GM18868 (cell line): ENCODE measurements around the gene TPGS2.
"Not testable (repeated sequence)": the region's sequence is repeated elsewhere in the genome, so short reads cannot be mapped to it uniquely, and the experiment has no call there.

Source experiments
- ATAC-seq: cut with Tn5 transposase; IDR thresholded peaks from one replicate; pipeline ENCODE4 v1.9.1; 2021; ENCODE audit warnings: mild to moderate bottlenecking, moderate library complexity; ENCODE audit not compliant: unreplicated experiment

TPGS2 gene, protein sequence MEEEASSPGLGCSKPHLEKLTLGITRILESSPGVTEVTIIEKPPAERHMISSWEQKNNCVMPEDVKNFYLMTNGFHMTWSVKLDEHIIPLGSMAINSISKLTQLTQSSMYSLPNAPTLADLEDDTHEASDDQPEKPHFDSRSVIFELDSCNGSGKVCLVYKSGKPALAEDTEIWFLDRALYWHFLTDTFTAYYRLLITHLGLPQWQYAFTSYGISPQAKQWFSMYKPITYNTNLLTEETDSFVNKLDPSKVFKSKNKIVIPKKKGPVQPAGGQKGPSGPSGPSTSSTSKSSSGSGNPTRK

DNA sequence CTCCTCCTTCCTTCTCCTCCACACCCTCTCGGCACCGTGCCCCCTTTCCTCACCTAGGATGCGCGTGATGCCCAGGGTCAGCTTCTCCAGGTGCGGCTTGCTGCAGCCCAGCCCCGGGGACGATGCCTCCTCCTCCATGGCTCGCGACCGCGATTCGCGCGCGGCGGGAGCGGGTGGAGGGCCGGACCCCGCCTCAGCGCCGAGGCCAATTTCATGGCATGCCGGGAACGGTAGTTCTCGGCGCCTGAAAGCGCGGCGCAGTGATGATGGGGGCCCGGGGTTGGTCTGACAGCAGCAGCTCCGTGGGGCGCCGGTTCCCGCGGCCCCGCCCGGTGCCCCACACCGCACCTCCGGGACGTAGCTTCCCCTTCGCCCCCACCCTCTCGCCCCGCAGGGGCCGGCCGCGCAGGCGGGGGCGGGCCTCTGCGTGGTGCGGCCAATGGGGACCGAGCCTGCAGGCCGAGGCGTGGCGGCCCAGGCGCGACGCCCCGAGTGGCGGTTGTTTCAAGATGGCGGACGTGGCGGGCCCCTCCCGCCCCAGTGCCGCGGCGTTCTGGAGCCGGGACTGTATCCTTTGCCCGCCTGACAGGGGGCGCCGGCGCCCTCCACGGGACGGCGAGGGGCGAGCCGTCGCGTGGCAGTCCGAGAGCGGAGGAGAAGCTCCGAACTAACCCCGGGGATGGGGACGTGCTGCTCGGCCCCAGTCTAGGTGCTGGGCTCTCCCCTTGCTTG is at the start of gene TPGS2, which contains the start of gene KIAA1328:
Gene TPGS2, minus strand, starts transcription at position 373 of the 732 bp plus-strand sequence. Its CDS starts 235 bp downstream, at position 138.
Gene KIAA1328, plus strand, starts transcription at position 498 of the 732 bp plus-strand sequence. Its CDS starts 12 bp downstream, at position 510.
- peak; percentile 93 for ATAC-seq

DNA sequence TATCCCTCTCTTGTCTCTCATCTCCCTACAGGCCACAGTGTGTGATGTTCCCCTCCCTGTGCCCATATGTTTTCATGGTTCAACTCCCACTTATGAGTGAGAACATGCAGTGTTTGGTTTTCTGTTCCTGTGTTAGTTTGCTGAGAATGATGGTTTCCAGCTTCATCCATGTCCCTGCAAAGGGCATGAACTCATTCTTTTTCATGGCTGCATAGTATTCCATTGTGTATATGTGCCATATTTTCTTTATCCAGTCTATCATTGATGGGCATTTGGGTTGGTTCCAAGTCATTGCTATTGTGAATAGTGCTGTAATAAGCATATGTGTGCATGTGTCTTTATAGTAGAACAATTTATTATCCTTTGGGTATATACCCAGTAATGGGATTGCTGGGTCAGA is 45.0 kb upstream of the TPGS2 start:
- ATAC-seq: not testable (repeated sequence)

DNA sequence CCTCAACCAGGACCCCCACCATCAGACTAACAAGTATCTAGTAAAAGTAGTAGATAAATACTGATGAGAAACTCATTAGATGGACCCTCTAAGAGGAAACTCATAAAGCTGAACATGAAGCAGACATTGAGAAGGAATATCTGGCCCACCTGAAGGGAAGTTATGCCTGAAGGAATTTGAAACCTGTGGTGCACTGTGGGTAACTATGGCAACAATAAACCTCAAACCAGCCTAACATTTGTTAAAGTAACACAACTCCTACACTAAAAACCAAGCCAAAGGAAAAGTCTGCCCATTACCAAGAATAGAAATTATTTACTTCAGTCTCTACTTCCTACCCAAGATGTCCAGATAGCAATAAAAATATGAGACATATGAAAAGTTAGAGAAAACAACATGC is 43.5 kb upstream of the TPGS2 start:
- ATAC-seq: no peak

DNA sequence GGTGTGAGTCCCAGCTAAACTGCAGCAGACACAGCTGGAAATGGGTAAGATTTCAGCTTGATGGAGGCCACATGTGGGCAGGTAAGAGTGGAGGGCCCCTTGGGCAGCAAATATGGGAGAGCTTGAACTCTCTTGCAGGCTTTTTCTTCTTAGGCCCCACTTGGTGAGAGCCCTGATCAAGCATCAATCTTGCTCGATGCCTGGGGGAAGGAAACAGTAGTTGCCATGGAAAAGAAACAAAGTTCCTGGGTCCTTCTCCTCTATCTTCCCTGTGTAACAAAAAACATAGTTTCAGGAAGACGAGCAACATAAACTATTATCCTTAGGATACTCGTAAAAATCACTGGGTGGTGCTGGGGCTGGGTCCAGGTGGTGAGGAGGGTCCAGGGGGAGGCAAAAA is 43.0 kb upstream of the TPGS2 start:
- no peak for ATAC-seq

DNA sequence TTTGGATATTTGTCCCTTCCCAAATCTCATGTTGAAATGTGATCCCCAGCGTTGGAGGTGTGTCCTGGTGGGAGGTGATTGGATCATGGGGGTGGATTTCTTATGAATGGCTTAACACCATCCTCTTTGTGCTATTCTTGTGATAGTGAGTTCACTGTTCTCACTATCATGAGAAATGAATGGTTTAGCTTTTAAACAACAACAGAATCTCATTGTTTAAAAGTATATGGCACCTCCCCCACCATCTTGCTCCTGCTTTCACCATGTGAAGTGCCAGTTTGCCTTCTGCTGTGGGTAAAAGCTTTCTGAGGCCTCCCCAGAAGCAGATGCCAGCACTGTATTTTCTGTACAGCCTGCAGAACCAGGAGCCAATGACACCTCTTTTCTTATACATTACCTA is 38.3 kb upstream of the TPGS2 start:
- ATAC-seq: no peak

DNA sequence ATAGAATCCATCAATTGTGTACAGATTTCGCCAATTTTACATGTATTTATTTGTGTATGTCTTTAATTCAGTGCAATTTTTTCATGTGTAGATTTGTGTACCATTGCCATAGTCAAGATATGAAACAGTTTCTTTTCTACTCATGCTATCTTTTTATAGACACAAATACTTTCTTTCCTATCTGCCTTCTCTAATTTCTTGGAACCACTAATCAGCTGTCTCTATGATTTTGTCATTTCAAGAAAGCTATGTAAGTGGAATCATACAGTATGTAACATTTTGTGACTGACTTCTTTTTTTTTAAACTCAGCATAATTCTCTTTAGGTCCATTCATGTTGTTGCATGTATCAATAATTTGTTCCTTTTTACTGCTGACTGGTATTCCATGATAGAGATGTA is 33.4 kb upstream of the TPGS2 start:
- no peak for ATAC-seq

DNA sequence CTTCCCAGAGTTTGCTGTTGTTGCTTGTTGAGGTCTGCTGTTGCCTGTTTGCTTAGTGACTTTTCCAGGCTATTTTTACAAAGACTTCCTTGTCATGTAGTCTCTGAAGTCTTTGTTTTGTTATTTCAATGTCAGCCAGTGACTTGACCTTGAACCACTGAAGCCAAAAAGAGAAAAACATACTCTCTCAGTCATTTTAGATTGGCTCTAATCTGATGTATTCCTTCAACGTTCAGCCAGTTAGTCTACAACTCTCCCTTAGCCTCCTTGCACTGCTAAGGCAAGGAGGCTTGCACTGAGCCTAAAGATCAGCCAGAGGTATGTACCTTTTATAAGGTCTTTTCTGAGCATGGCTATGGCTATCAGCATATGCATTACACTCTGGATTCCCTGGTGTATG is 28.0 kb upstream of the TPGS2 start:
- no peak for ATAC-seq

DNA sequence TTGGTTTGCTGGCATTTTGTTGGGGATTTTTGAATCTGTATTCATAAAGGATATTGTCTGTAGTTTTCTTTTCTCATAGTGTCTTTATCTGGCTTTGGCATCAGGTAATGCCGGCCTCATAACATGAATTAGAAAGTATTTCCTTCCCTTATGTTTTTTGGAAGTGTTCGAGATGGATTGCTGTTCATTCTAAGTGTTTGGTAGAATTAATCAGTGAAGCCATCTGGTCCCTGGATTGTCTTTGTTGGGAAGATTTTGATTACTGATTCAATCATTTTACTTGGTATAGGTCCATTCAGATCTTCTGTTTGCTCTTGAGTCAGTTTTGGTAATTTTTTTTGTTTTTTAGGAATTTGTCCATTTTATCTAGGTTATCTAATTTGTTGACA is 22.4 kb upstream of the TPGS2 start:
- ATAC-seq: no peak

DNA sequence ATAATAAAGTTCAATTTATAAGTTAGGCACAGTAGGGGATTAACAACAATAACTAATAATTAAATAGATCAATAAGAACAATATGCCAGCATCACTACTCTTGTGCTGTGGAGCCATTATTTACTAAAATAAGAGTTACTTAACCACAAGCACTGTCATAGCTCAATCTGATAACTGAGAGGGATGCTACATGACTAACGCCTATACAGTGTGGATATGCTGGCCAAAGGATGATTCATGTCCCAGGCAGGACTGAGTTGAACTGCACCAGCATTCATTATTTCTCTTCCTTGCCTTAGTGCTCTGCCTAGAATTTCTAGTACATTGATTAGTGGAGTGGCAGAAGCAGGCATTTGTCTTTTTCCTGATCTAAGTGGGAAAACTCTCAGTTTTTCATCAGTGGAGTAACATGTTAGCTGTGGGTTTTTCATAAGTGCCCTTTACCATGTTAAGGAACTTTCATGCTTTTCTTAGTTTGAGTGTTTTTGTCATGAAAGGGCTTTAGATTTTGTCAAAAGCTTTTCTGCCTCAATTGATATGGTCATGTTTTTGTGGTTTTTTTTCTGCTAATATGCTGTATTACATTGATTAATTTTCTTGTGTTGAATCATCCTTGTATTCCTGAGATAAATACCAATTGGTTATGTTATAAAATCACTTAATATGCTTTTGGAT is 21.9 kb upstream of the TPGS2 start:
- no peak for ATAC-seq

DNA sequence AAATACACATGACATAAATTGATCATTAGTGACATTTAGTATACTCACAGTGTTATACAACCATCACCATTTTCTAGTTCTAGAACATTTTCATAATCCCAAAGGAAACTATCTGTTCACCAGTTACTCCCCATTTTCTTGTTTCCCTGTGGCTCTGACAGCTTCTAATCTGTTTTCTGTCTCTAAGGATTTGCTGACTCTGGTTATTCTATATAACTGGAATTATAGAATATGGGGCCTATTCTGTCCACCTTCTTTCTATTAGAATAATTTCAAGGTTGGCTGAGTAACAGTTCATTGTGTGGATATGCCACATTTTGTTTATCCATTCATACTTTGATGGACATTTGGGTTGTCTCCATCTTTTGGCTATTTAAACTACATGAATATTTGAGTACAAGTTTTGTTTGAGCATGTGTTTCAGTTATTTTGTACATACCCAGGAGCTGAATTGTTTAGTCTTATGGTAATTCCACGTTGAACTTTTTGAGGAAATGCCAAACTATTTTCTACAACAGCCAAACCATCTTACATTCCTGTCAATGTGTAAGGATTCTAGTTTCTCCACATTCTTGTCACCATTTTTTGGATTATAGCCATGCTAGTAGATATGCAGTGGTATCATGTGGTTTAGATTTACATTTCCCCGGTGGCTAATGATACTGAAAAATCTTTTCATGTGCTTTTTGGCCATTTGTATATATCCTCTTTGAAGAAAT is 20.6 kb upstream of the TPGS2 start:
- ATAC-seq: no peak

DNA sequence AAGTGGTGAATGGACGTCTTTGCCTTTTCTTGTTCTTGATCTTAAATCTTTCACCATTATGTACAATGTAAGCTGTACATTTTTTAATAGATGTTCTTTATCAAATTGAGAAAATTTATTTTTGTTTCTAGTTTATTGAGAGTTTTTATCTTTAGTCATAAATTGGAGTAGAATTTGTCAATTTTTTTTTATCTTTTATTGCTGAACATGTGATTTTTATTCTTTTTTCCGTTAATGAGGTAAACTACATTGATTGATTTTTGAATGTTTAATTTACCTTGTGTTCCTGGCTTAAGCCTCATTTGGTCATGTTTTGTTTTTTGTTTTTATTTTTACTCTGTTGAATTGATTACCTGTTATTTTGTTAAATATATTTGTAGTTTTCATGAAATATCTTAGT is 19.8 kb upstream of the TPGS2 start:
- ATAC-seq: no peak

DNA sequence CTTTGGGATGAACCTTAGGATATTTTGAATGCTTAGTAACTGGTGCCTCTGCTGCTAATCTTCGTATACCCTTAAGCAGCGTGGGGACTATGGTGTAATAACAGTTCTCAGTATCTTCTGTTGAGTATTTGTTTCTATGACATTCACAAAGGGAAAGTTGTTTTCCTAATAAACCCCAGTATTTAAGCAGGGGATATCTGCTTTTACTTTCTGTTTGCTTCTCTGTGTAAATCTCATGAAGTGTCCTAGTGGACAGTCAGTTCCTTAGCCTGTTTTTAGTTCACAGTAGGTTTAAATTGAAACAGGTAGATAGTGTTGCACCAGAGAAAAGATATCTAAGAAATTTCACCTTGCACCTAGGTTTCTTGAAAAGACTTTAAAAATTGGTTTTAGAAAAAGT is 15.0 kb upstream of the TPGS2 start:
- no peak for ATAC-seq

DNA sequence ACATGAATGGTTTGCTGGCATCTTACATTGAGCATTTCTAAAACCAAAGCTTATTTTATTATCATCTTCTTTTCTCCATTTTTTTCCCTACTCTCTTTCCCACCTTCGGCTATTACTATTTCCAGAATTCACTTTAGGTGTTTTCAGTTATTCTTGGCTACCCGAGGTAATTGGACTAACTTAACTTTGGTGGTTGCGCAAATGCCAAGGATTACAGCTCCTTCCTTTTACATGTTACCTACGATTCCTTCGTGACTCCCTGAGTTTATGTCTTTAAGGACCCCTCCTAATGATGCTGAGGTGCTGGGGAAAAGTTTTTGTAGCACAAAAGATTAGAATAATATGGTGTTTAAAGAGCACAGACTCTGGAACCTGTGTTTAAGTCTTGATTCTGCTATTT is 14.4 kb upstream of the TPGS2 start:
- ATAC-seq: no peak

DNA sequence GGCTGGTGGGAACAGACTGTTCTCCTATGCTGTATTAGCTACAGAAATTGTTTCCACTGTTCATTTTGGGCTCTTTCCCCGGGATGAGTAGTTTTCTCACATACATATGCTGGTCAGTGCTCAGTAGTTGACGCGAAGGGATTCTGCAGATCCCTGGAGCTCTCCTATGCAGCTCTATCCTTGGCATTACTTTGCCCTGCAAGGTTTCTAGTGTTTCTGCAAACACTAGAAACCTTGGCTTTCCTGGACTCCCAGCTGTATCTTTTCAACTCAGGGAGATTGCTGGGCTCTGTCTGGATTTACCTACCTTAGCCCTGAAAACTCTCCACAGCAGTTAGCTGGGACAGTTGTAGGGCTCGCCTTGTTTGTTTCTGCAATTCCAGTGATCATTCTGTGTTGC is 11.0 kb upstream of the TPGS2 start:
- no peak for ATAC-seq

DNA sequence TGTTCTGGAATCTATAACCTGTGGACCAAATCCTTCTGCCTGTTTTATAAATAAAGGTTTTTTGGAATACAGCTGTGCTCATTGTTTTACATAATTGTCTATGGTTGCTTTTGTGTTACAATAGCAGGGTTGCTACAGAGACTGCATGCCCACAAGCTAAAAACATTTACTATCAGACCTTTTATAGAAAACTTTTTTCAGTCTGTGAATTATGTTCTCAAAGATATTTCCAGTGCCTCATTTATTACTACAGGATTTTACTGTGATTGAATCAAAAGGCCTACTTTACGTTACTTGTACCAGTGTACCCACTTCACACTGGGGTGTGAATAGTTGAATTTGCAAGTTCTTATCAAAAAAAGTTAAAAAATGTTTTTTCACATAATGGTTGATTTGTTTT is 7.1 kb upstream of the TPGS2 start:
- no peak for ATAC-seq

DNA sequence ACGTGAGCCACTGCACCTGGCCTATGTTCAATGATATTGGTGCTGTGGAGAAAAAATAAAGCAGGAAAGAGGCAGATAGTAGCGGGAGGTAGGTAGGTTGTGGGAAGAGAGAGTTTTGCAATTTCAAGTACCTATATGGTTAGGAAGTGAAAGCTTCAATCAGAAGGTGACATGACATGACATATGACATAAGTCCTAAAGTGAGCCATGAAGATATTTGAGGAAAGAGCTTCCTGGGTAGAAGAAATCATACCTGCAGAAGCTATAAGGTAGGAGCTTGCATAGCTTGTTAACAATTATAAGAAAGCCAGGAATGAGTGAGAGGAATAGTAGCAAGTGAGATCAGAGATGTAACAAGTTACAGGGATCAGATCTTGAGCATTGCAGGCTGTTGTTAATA is 4.3 kb upstream of the TPGS2 start:
- ATAC-seq: no peak

DNA sequence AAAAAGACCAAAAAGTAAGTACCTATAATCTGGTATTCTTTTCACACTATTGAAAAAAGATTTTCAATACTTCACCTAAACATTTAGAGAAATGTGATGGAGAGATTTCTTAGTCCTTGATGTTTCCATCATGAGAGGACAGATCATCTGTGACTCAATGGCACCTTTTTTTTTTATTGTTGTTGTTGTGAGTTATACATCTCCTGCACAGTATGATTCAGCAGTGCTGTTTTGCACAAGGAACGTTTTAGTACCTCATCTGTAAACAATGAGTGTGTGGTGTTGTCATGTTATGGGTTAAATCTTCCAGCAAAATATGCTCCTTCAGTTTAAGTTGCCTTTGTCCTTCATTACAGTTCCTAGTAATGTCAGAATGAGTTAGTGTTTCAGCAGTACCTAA is 2.3 kb upstream of the TPGS2 start:
- ATAC-seq: no peak

DNA sequence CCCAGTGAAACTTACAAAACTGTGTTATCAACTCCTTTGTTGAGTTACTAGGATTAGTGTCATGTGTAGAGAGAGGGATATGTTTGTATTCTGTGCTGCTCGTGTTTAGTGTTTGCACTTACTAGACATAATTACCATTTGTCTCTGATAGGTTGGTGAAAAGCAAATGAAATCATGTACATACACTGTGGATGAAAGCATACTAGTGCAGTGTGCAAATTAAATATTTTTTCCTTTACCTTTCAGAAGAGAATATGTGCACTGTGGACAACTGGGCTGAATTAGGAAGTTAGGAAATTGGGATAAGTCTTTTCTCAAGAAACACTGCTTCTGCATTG is 1.3 kb upstream of the TPGS2 start:
- no peak for ATAC-seq

DNA sequence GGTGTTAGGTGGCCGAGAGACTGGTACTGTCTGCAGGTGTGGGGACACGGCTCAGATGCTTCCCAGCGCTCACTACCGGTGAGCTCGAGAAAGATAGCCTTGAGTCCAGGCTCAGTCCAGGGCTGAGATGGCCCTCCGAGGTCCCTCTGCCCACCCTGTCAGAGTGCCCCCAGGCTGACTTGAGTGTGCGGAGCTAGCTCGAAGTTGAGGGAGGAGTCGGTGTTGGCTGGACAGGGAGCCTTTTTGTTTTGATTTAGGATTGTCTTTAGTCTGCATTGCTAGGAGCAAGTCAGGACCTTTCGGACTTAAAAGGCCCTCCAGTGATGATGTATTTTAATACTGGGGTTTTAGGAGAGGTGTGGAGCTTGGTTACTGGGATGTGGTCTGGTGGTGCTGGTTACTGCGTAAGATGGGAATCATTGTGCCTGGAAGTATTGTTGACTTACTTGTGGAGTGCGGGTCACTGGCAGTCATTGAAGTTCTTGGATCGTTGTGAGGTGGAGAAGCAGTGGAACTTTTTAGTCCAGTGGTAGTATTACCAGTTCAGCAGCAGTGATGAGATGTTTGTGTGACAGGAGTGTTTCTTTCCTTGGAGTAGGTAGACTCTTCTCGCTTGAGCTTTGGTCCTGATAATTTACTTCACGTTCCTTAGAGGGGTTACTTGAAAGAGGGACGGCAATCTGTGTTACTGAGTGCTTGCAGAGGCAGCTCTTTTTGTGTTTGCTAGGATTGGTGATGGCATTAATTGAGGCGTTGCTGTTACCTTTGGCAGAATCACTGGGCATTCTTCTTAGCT is 758 bp upstream of the TPGS2 start:
- no peak for ATAC-seq

DNA sequence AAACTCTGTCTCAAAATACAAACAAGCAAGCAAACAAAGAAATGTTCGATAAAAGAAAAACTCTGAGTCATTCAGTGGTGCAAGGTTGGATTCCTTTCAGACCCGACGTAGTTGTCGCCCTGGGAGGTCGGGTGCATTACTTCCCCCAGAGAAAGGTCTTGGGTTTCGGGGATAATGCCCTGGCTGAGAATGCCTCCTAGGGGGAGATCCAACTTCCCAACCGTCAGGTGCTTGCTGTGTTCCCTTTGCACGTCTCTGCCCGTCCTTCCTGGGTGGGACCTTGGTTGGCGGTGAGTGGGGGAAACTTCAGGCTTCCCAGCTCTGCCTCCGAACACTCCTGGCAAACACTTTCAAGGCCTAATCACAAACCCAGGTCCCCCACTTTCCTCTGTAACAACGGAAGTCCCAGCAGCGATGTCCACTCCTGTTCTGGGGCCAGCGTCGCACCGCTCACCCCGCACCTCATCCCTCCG is 609 bp downstream of the TPGS2 start:
- no peak for ATAC-seq

DNA sequence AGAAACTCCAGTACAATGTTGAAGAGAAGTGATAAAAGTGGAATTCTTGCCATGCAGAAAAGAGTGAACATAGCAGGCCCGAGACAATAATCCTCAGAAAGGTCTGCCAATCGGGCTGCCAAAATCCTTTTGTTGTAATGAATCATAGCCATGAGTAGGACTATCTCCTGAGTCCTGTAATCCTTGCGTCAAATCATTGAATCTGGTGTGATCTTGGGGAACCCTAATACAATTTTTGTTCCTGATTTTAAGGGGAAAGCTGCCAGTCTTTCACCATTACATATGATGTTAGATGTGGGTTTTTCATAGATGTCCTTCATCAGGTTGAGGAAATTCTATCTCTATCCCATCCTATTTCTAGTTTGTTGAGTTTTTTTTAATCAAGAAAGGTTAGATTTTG is 2.2 kb downstream of the TPGS2 start:
- no peak for ATAC-seq
